GM19239 (cell line): ENCODE data around the gene ZBTB46.
"Not testable (repeated sequence)": the region's sequence is repeated elsewhere in the genome, so short reads cannot be mapped to it uniquely, and the experiment has no call there.

Experiments
- DNase-seq: peaks from one replicate; pipeline ENCODE4 v3.0.0; 2011; ENCODE audit warnings: low spot score; ENCODE audit not compliant: insufficient read length
- FAIRE-seq: peaks from 2 replicates; lab custom pipeline; 2011; peaks lifted over from hg19 to GRCh38; lab: Jason Lieb, UNC

Gene ZBTB46

DNA sequence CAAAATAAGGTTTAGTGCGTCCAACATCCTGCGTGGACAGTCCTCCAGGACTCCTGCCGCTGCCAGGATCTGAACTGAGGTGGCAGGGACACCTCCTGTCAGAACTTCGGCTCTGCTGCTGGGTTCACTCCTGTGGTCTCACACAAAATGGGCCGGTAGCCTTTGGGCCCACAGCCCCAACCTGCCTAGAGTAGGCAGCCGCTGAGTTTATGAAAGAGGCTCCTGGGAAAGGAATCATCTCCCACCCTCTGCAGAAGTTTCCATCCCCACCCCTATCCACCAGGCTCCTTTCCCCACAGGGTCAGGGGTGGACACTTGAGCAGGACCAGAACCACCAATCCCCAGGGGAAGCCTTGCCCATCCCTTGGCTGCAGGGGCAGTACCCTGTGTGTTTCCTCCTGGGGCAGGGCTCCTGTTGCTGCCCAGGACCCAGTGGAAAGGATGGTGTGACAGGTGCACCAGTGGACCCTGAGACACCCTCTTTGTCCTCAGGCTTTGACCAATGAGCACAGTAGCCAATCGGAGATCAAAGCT lies 28.2 kb upstream of the ZBTB46 start:
- FAIRE-seq (no peak), DNase-seq (no peak)

GRCh38 chr20:63858393-63859165 lies 27.5 kb upstream of the ZBTB46 start:
- FAIRE-seq: no peak
- DNase-seq: no peak

- no peak for FAIRE-seq
- DNase-seq: no peak
Measured at GRCh38 chr20:63857764-63858392, 26.8 kb upstream of the ZBTB46 start.

GRCh38 chr20:63856098-63856511 lies 25.0 kb upstream of the ZBTB46 start:
- no peak for FAIRE-seq
- DNase-seq: no peak

DNA sequence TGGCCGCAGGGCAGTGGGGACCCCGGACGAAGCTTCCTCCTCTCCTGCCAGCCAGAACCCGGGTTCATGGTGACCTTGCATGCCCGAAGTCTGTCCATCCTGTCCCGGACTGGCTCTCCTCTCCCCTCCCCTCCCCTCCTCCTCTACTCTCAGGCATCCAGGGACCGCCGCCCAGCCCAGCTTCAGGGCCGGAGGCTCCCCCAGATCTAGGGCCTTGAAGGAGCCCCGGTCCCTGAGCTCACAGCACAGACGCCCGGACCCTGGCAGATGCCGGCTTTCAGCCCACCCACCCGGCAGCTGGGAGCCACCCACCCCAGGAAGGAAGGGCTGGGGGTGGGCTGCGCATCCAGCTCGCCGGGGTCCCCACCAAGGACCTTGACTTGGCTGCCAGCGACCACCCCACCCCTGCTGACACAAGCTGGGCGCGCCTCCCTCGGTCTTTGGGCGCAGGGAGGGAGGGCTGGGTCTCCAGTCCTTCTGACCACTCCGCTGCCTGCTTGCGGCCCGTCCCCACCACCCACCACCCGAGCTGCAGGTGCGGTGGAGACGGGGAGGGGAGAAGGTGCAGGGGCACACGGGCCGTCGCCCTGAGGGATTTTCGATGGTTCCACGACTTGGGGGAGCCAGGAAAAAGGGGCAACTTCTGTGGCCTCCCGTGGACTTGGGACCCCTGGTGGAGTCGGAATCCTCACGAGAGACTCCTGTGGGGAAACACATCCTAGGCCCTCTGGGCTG lies 24.5 kb upstream of the ZBTB46 start:
- no peak for DNase-seq
- no peak for FAIRE-seq

DNA sequence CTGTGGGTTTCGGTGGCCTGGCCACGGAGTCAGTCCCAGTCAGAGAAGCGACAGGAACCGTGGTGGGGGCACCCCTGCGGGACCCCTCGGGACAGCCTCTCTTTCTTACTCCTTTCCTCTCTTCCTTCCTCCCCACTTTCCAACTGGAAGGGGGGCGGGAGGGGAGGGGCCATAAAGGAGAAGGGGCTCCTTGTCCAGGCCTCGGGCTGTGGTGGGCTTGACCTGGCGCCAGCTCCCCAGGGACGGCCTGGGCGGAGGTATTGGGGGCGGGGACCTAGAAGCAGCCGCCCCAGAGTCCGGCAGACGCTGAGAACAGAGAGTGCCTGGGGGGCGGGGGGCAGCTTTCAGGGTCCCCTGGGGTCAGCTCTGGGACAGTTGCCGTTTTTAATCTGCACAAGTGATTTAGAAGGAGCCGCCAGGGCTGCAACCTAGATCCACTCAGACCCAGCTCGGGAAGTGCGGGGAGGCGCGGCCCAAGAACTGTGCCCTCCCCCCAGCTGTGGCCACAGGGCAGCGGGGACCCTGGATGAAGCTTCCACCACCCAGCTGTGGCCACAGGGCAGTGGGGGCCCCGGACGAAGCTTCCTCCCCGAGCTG lies 23.8 kb upstream of the ZBTB46 start:
- no peak for FAIRE-seq
- DNase-seq: no peak

DNA sequence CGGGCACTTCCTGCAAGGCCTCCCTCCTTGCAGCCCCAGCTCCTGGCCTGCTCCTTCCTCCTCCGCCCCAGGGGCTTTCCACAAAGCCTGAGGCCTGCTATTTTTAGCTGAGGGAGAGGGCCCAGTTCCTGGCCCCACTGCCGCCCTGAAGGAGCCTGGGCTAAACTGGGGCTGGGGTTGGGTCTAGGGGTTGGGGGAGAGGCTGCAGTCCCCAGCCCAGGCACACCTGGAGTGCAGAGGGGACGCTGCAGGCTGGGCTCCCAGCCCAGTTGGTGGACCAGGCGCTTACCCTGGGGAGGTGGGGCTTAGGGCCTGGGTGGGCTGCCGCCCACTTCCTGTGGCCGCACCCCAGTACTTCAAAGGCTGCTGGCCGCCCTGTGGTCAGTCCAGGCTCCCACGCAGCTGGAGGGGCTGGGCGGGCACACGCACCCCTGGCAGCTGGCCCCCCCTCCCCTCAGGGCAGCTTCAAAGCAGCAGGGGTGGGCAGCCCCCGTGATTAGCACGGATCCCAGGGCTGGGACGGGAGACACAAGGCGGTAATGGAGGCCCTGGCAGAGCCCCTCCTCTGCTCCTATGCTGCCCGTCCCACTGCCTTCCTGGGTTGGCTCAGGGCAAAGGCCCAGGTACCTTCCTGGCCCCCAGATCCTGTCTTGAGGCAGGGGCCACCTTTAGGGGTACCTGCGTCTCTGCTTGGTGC lies 23.2 kb upstream of the ZBTB46 start:
- no peak for DNase-seq
- no peak for FAIRE-seq

DNA sequence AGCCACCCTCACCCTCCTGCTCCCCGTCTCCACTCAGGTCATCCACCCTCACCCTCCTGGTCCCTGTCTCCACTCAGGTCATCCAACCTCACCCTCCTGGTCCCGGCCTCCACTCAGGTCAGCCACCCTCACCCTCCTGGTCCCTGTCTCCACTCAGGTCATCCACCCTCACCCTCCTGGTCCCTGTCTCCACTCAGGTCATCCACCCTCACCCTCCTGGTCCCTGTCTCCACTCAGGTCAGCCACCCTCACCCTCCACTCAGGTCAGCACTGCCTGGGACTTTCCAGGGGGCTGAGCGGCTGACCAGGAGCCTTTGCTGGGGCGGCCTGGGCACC lies 22.6 kb upstream of the ZBTB46 start:
- FAIRE-seq, DNase-seq: not testable (repeated sequence)

DNA sequence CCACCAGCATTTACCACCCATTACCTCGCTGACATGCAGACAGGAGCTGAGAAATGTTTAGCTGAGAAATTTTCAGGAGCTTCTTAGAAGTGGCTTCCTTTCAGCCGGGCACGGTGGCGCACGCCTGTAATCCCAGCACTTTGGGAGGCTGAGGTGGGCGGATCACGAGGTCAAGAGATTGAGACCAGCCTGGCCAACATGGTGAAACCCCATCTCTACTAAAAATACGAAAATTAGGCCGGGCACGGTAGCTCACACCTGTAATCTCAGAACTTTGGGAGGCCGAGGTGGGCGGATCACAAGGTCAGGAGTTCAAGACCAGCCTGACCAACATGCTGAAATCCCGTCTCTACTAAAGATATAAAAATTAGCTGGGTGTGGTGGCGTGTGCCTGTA lies 20.5 kb upstream of the ZBTB46 start:
- FAIRE-seq, DNase-seq: not testable (repeated sequence)

DNA sequence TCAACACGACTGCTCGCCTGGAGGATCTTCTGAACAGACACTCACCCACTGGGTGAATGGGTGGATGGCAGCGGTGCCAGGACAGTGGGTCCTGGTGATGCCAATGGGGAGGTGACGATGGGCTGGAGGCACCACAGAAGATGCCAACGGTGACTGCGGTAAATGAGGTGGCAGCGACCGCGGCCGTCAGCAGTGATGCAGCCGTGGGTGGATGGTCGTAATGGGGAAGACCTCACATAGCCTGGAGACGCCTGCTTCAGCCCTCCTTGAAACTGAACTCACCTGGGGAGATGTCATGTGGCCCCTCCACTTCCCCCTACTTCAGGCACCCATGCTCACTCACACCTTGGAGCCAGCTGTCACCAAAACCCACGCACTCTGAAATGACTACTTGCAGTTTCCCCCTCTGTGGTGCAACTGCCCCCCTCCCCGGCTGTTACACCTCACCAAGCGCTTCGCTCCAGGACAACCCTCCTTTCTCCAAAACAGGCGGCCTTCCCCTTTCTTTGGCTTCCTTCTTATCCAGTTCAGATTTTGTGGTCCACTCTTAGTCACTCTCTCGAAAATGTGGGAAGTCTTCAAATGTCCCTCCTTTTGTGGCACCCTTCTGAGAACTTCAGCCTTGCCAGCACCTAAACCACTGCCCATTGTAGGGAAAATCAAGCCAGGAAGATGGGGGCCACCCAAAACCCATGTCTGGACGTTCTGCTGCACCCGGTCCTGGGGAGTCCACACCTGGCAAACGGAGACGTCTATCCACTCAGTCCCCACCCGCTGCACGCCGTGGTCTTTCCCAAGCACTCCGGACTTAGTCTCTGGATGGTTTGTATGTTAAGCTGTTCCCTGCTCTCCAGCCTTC lies 19.9 kb upstream of the ZBTB46 start:
- DNase-seq (peak; percentile 98), FAIRE-seq (peak; percentile 90)

DNA sequence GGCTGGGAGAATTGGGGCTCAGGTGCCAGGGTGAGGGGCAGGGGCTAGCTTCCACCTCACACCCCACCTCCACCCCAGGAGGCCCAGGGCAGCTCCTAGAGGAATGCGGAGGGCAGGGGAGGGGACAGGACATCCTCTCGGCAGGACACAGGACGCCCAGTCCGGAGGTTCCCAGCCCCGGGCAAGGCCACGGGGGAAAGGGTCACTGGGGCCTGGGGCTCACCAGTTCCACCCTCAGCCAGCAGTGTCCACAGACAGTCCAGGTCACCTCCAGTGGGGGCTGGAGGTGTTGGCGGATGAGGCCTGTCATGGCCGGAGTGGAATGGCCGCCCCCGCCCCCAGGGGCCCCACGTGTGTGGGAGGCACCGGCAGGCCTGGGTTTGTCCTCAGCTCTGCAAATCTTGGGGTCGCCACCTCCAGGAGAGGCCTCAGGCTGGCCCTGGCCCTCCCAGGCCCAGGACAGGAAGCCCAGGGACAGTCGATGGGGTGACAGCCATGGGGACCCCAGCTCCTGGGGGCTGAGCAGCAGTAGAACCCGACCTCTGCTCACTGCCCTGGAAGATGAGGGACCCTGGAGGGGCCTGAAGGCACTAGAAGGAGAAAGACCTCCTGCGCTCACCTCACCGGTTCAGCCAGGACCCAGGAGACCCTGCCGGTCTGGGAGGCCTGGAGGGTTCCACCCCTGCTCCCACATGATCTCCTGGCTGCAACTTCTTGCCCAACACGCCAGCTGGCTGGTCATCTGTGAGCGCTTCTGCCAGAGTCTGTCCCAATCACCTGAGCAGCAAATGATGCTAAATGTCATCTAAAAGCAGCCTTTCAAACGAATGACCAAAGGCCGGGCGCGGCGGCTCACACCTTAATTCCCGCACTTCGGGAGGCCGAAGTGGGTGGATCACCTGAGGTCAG lies 17.2 kb upstream of the ZBTB46 start:
- FAIRE-seq (no peak), DNase-seq (no peak)

GRCh38 chr20:63847237-63848002 lies 16.4 kb upstream of the ZBTB46 start:
- no peak for FAIRE-seq
- DNase-seq: no peak

DNA sequence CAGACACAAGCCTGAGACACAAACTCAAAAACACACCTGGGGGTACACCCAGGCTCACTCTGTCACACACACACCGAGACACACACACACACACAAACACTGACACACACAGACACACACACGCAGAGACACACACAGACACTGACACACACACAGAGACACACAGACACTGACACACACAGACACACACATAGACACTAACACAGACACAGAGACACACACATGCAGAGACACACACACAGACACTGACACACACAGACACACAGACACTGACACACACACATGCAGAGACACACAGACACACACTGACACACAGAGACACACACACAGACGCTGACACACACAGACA lies 15.8 kb upstream of the ZBTB46 start:
- DNase-seq (no peak), FAIRE-seq (no peak)

GRCh38 chr20:63846128-63846771 lies 15.2 kb upstream of the ZBTB46 start:
- FAIRE-seq (no peak), DNase-seq (no peak)

DNA sequence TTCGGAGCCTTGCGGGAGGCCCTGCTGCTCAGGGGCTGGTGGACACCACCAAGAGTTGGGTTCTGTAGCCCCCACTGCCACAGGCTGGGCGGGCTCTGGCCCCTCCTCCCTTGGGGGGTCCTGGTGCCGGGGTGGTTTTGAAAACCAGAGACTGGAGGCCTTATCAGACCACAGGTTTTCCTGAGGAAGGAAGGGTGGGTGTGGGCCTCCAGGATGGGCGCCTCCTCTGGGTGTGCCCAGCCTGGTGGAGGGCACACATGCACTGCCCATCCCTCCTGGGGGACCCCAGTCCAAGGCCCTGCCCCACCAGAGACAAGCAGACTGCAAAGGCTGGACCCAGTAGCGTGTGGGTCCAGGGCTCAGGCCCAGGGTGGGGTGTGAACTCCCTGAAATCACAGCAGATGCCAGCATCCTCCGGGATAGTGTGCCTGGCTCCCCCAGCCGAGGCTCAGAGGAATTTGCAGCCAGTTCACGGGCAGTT lies 13.5 kb upstream of the ZBTB46 start:
- FAIRE-seq (no peak), DNase-seq (no peak)

DNA sequence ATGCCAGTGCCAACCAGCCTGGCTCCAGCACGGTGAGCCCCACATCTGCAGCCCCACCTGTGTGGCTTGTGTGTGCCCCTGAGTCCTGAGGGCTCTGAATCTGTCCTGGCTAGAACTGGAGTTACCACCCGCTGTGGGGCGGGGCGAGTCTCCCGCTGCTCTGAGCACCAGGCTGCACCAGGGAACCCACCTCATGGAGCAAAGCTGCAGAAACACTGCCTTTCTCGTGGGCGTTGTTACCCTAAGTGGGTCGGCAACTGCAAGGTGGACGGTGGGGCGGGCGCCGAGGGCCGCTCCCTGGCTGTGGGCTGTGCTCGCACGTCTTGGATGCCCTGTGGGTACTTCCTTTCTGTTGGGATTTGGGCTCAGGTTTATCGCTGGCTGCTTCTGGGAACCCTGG lies 12.7 kb upstream of the ZBTB46 start:
- no peak for FAIRE-seq
- DNase-seq: no peak

- DNase-seq (no peak), FAIRE-seq (no peak)
Measured at GRCh38 chr20:63843222-63843621, 12.2 kb upstream of the ZBTB46 start.
